ENCODE results near the gene SRP68. TPM values are rescaled to one million over a fixed set of nuclear protein-coding genes. Genes with fewer than 3 reads are reported as not detected.

Gene SRP68
- total RNA-seq, 2 experiments from 2014 or later, result 106 to 108 TPM

DNA sequence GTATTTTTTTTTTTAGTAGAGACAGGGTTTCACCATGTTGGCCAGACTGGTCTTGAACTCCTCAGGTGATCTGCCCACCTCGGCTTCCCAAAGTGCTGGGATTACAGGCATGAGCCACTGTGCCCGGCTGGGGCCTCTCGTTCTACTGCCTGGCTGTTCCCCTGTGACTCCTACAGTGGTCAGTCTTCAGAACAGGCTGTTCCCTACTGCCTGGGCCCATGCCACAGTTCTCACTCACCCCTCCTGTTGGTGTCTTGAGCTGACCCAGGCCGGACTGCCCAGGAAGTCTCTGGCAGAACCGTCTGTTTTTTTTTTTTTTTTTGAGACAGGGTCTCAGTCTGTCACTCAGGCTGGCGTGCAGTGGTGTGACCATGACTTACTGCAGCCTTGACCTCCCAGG lies 68.4 kb downstream of the SRP68 start:
- CTCF ChIA-PET, result interaction anchor here (1.5 to 2.9 kb wide), 2 partner anchors 10 to 98 kb away, joined by 6 to 13 read pairs; no protein-coding TSS in a partner anchor
- ATAC-seq (ENCODE audit: poor library complexity) (no peak), DNase-seq (peak in 1 of 14 experiments; percentile 8)
- intact Hi-C loops (cut with DNase I, micrococcal nuclease), result no loop called here
- Histone ChIP-seq H3K4me1 (ENCODE audit: insufficient read depth, low read length) (no peaks in the 10 kb centered on the region), H3K9me3 (ENCODE audit: control insufficient read depth in 1 of 2, insufficient read depth in 1 of 2, low read length in 2 of 2) (no peaks in the 10 kb centered on the region), H3K36me3 (ENCODE audit: insufficient read depth, low read length) (peaks cover 8% of the 10 kb centered on the region), H3K27me3 (ENCODE audit: control insufficient read depth in 1 of 2, insufficient read depth in 2 of 2, low read length in 2 of 2) (no peaks in the 10 kb centered on the region), H3K4me3 (ENCODE audit: low read length) (no peak overlapping the region), H3K27ac (ENCODE audit: low read depth in 1 of 2, low read length in 2 of 2) (no peak overlapping the region)
- H3K36me3 Mint-ChIP-seq (ENCODE audit: low read depth), result peaks cover 4% of the 10 kb centered on the region
- TF ChIP-seq, protein P1, sequence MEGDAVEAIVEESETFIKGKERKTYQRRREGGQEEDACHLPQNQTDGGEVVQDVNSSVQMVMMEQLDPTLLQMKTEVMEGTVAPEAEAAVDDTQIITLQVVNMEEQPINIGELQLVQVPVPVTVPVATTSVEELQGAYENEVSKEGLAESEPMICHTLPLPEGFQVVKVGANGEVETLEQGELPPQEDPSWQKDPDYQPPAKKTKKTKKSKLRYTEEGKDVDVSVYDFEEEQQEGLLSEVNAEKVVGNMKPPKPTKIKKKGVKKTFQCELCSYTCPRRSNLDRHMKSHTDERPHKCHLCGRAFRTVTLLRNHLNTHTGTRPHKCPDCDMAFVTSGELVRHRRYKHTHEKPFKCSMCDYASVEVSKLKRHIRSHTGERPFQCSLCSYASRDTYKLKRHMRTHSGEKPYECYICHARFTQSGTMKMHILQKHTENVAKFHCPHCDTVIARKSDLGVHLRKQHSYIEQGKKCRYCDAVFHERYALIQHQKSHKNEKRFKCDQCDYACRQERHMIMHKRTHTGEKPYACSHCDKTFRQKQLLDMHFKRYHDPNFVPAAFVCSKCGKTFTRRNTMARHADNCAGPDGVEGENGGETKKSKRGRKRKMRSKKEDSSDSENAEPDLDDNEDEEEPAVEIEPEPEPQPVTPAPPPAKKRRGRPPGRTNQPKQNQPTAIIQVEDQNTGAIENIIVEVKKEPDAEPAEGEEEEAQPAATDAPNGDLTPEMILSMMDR (IDR thresholded peaks at IDR 0.05), result no peak
- POLR2A ChIA-PET, result no interaction called here
- H3K27ac Mint-ChIP-seq, result no peak overlapping the region
- H3K27me3 Mint-ChIP-seq, result no peaks in the 10 kb centered on the region
- no peak overlapping the region for H3K4me3 Mint-ChIP-seq
- no peaks in the 10 kb centered on the region for H3K9me3 Mint-ChIP-seq
- H3K4me1 Mint-ChIP-seq (ENCODE audit: low read depth), result no peaks in the 10 kb centered on the region

DNA sequence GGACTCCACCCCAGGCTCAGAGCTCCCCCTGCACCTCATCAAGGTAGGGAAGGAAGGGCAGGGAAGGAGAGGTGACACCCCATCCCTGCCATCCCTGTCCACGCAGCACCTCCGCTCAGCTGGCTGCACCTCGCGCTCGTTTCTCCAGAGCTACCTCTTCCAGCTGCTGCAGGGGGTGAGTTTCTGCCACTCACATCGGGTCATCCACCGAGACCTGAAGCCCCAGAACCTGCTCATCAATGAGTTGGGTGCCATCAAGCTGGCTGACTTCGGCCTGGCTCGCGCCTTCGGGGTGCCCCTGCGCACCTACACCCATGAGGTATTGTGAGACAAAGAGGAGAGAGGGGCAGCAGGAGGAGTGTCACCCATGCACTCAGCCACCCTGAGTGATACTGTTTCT lies 70.2 kb downstream of the SRP68 start:
- Mint-ChIP-seq H3K36me3 (ENCODE audit: low read depth) (peaks cover 9% of the 10 kb centered on the region), H3K9me3 (no peaks in the 10 kb centered on the region), H3K27ac (no peak overlapping the region), H3K4me1 (ENCODE audit: low read depth) (peaks cover 7% of the 10 kb centered on the region), H3K27me3 (no peaks in the 10 kb centered on the region), H3K4me3 (no peak overlapping the region)
- peaks cover 6% of the 10 kb centered on the region for H3K4me1 ChIP-seq (ENCODE audit: insufficient read depth, low read length)
- no peak for ATAC-seq (ENCODE audit: poor library complexity)
- POLR2A ChIA-PET, result no interaction called here
- DNase-seq, result no peak
- peaks cover 8% of the 10 kb centered on the region for H3K36me3 ChIP-seq (ENCODE audit: insufficient read depth, low read length)
- H3K4me3 ChIP-seq (ENCODE audit: low read length), result no peak overlapping the region
- intact Hi-C loops (cut with DNase I, micrococcal nuclease), result no loop called here
- CTCF ChIA-PET, result no interaction called here
- no peaks in the 10 kb centered on the region for H3K9me3 ChIP-seq (ENCODE audit: control insufficient read depth in 1 of 2, insufficient read depth in 1 of 2, low read length in 2 of 2)
- H3K27ac ChIP-seq (ENCODE audit: low read depth in 1 of 2, low read length in 2 of 2), result no peak overlapping the region
- H3K27me3 ChIP-seq (ENCODE audit: control insufficient read depth in 1 of 2, insufficient read depth in 2 of 2, low read length in 2 of 2), result no peaks in the 10 kb centered on the region
- TF ChIP-seq, protein P1 (IDR thresholded peaks at IDR 0.05), result no peak

DNA sequence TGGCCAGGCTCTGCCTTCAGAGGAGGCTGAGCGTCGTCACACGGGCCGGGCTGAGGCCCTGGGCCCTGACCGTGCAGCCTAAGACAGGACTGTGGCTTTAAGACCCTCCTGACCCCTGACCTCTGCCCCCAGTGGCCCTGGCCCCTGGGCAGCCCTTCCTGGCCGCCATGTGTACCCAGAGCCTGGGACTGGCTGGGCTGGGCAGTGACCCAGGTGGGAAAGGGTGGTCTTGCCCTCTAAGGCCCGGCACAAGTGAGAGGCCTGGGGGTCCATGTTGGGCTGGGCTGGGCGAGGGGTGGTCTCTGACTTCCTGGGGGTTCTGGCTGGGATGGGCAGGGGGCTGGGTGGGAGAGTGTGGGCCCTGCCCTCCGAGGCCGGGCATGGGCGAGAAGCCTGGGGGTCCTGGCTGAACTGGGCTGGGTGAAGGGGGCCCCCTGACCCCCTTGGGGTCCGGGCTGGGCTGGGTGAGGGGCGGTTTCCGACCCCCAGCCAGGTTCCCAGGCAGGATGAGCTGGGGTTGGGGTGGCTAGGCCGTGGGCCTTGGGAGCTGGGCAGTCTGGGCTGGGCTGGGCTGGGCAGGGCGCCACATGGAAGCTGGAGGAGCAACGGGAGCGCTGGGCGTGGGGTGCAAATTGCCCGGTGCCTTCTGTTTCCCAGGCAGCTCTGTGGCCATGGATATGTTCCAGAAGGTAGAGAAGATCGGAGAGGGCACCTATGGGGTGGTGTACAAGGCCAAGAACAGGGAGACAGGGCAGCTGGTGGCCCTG lies 71.4 kb downstream of the SRP68 start, which contains the start of gene CDK3:
Gene CDK3 (plus strand): TSS at position 101 of the 767 bp plus-strand sequence. CDS start 571 bp downstream, at position 672.
- no peaks in the 10 kb centered on the region for H3K9me3 ChIP-seq (ENCODE audit: control insufficient read depth in 1 of 2, insufficient read depth in 1 of 2, low read length in 2 of 2)
- no peaks in the 10 kb centered on the region for H3K27me3 ChIP-seq (ENCODE audit: control insufficient read depth in 1 of 2, insufficient read depth in 2 of 2, low read length in 2 of 2)
- POLR2A ChIA-PET, result interaction anchor here (1.5 kb wide), 1 partner anchor 95 kb away, joined by 4 read pairs; no protein-coding TSS in a partner anchor
- H3K4me1 ChIP-seq (ENCODE audit: insufficient read depth, low read length), result peaks cover 13% of the 10 kb centered on the region
- TF ChIP-seq, protein P1 (IDR thresholded peaks at IDR 0.05), result no peak
- peaks cover 11% of the 10 kb centered on the region for H3K36me3 Mint-ChIP-seq (ENCODE audit: low read depth)
- no peak within 1 kb of the TSS for H3K4me3 Mint-ChIP-seq
- ATAC-seq (ENCODE audit: poor library complexity) (no peak), DNase-seq (no peak)
- CTCF ChIA-PET, result interaction anchor here (0.6 to 1.6 kb wide), 10 partner anchors 8 to 147 kb away, joined by 3 to 7 read pairs (median 3); no protein-coding TSS in a partner anchor
- intact Hi-C loops (cut with DNase I, micrococcal nuclease), result no loop called here
- no peak within 1 kb of the TSS for H3K4me3 ChIP-seq (ENCODE audit: low read length)
- H3K9me3 Mint-ChIP-seq, result no peaks in the 10 kb centered on the region
- H3K27ac Mint-ChIP-seq, result no peak within 1 kb of the TSS
- peaks cover 8% of the 10 kb centered on the region for H3K36me3 ChIP-seq (ENCODE audit: insufficient read depth, low read length)
- H3K4me1 Mint-ChIP-seq (ENCODE audit: low read depth), result peaks cover 14% of the 10 kb centered on the region
- no peak within 1 kb of the TSS for H3K27ac ChIP-seq (ENCODE audit: low read depth in 1 of 2, low read length in 2 of 2)
- H3K27me3 Mint-ChIP-seq, result no peaks in the 10 kb centered on the region
